ENCODE results near the gene TMEM121. TPM values are rescaled to one million over a fixed set of nuclear protein-coding genes. Genes with fewer than 3 reads are reported as not detected.
A peak's percentile ranks its signal among the peaks of the same experiment; 100 is the strongest.

TMEM121 gene
- total and polyA plus RNA-seq, 10 of the 15 experiments (the other 5 are each of a cell fraction or from before 2014, with no cell fraction given): 0.04 to 4.9 (median 1.2) TPM; not detected in 2

- TF ChIP-seq NKRF (conservative IDR thresholded peaks at IDR 0.05): peak; percentile 22
- TF ChIP-seq POLR2AphosphoS5 (IDR thresholded peaks at IDR 0.05; ENCODE audit: low read length): no peak; the same call in 1 of the 2 replicates
- no peak; the same call in 1 of the 2 replicates for TF ChIP-seq ZNF687 (IDR thresholded peaks at IDR 0.05)
- no peak for TF ChIP-seq SREBF1 (IDR thresholded peaks at IDR 0.05; ENCODE audit: low read length)
- peak; percentile 62 for TF ChIP-seq HDGF (IDR thresholded peaks at IDR 0.05)
- peak; percentile 67 to 86 (median 75); a peak in 5 of 6 replicates for TF ChIP-seq CTCF (IDR thresholded peaks at IDR 0.05 in 2 of 3, conservative IDR thresholded peaks at IDR 0.05 in 1 of 3; ENCODE audit: control insufficient read depth in 2 of 3, extremely low read depth in 1 of 3, insufficient read depth in 1 of 3, low read depth in 3 of 3, low read length in 3 of 3)
- TF ChIP-seq STAT3 (IDR thresholded peaks at IDR 0.05; ENCODE audit: low read depth, low read length): no peak
Measured at GRCh38 chr14:105489542-105490266, 36.7 kb upstream of the TMEM121 start (continued).

Data from GM12878 (cell line).